Fibroblast of lung (primary cell): ENCODE data around the gene PTPRF. TPM values are rescaled to one million over a fixed set of nuclear protein-coding genes. Genes with fewer than 3 reads are reported as not detected.
A peak's percentile ranks its signal among the peaks of the same experiment; 100 is the strongest.

Experiments
- DNase-seq, 2 donors: peaks; one replicate each; pipeline versions ENCODE4 v3.0.0 to v3.0.0-alpha.2; 2010; ENCODE audit warnings: low read depth in 2 of 2
- H2AFZ ChIP-seq: 2 replicates; pipeline ENCODE4 v1.5.1; 2012; ENCODE audit warnings: low read length, control low read depth, inconsistent platforms
- H3K27ac ChIP-seq: 2 replicates; pipeline ENCODE4 v1.5.1; 2011; ENCODE audit warnings: low read length, control low read depth; ENCODE audit not compliant: insufficient read depth
- H3K27me3 ChIP-seq: 2 replicates; pipeline ENCODE4 v1.5.1; 2011; ENCODE audit warnings: mild to moderate bottlenecking, low read length; ENCODE audit not compliant: control insufficient read depth, insufficient read depth
- H3K36me3 ChIP-seq: 2 replicates; pipeline ENCODE4 v1.5.1; 2011; ENCODE audit warnings: low read length; ENCODE audit not compliant: control insufficient read depth, insufficient read depth
- H3K4me1 ChIP-seq: 2 replicates; pipeline ENCODE4 v1.5.1; 2011; ENCODE audit warnings: low read length; ENCODE audit not compliant: control insufficient read depth, insufficient read depth; ENCODE audit errors: extremely low read depth
- H3K4me2 ChIP-seq: 2 replicates; pipeline ENCODE4 v1.5.1; 2011; ENCODE audit warnings: low read length, control low read depth; ENCODE audit not compliant: insufficient read depth; ENCODE audit errors: extremely low read depth
- H3K4me3 ChIP-seq, 4 experiments: fragments of 200-600 bp in 1 of 4; sonication (generic) in 1 of 4; replicated peaks in 1 of 4; 2 replicates each; pipeline ENCODE4 v1.5.1; 2011 to 2016; ENCODE audit warnings: low read length in 4 of 4, low read depth in 3 of 4, mild to moderate bottlenecking in 3 of 4, control low read depth in 2 of 4, inconsistent platforms in 1 of 4, mixed read lengths in 1 of 4; ENCODE audit not compliant: insufficient read depth in 1 of 4; ENCODE audit errors: control extremely low read depth in 1 of 4
- H3K79me2 ChIP-seq: 2 replicates; pipeline ENCODE4 v1.5.1; 2012; ENCODE audit warnings: mild to moderate bottlenecking, low read length, inconsistent platforms; ENCODE audit not compliant: control insufficient read depth, insufficient read depth
- H3K9ac ChIP-seq: 2 replicates; pipeline ENCODE4 v1.5.1; 2011; ENCODE audit warnings: mild to moderate bottlenecking, low read length, control low read depth; ENCODE audit not compliant: insufficient read depth
- H3K9me3 ChIP-seq: 2 replicates; pipeline ENCODE4 v1.5.1; 2012; ENCODE audit warnings: low read depth, low read length; ENCODE audit not compliant: control insufficient read depth, insufficient read depth
- H4K20me1 ChIP-seq: 2 replicates; pipeline ENCODE4 v1.5.1; 2011; ENCODE audit warnings: low read length; ENCODE audit not compliant: control insufficient read depth, insufficient read depth; ENCODE audit errors: extremely low read depth
- CTCF ChIP-seq, 2 donors: IDR thresholded peaks in 1 of 2; conservative IDR thresholded peaks in 1 of 2; 1 replicate in 1 of 2; 2 replicates in 1 of 2; pipeline ENCODE4 v1.5.1; 2011 to 2012; ENCODE audit warnings: low read length in 2 of 2, control low read depth in 1 of 2, inconsistent platforms in 1 of 2, low read depth in 1 of 2, mild to moderate bottlenecking in 1 of 2
- EZH2 ChIP-seq: IDR thresholded peaks from 2 replicates; pipeline ENCODE4 v1.5.1; 2012; ENCODE audit warnings: low read length, control low read depth, mild to moderate bottlenecking; ENCODE audit errors: missing control alignments
- polyA minus RNA-seq: library from RNA; depleted of rRNA, polyadenylated mRNA; stranded (reverse); fragments of >200 nt; gene quantifications from 2 replicates; pipeline ENCODE4 v1.2.3, GENCODE V29; 2011; ENCODE audit warnings: low replicate concordance
- polyA plus RNA-seq, 2 donors: library from polyadenylated mRNA; depleted of rRNA in 1 of 2; stranded (reverse) in 1 of 2; unstranded in 1 of 2; fragments of >200 nt; gene quantifications; 2 replicates each; pipeline ENCODE4 v1.2.1, GENCODE V29; 2011 to 2012; ENCODE audit warnings: missing spikeins in 1 of 2
- total RNA-seq: library from RNA; depleted of rRNA; stranded (reverse); fragments of >200 nt; gene quantifications from 2 replicates; pipeline ENCODE4 v1.2.1, GENCODE V29; 2014

PTPRF gene
- total RNA-seq (23.9 and 45.2 TPM in 2 replicates), polyA plus RNA-seq (39.5 and 52.0 TPM in 2 replicates), polyA minus RNA-seq (242 and 244 TPM in 2 replicates)
- 48.9 and 75.8 TPM in 2 replicates for polyA plus RNA-seq (2012)

- no peaks in the 10 kb centered on the region for H3K36me3 ChIP-seq
- H3K9ac ChIP-seq, result peak within 1 kb of the TSS; percentile 62
- H4K20me1 ChIP-seq, result no peaks in the 10 kb centered on the region
- H3K27ac ChIP-seq, result peak within 1 kb of the TSS; percentile 19
- H3K4me1 ChIP-seq, result peaks cover 6% of the 10 kb centered on the region
- peak within 1 kb of the TSS; percentile 74 for H2AFZ ChIP-seq
- DNase-seq, result peak; percentile 39 to 52
- no peaks in the 10 kb centered on the region for H3K27me3 ChIP-seq
- TF ChIP-seq EZH2 (no peak), CTCF (conservative IDR thresholded peaks at IDR 0.05 in 1 of 2, IDR thresholded peaks at IDR 0.05 in 1 of 2; ENCODE audit: low read depth in 1 of 2, low read length in 2 of 2) (no peak)
- H3K4me2 ChIP-seq, result peak within 1 kb of the TSS; percentile 89
- H3K9me3 ChIP-seq, result no peaks in the 10 kb centered on the region
- peak within 1 kb of the TSS; percentile 62 to 81 (median 70) for H3K4me3 ChIP-seq
- peaks cover 4% of the 10 kb centered on the region for H3K79me2 ChIP-seq
Observed at GRCh38 chr1:43530483-43531106, at the start of gene PTPRF. PTPRF (plus strand) TSS chr1:43530883; CDS start chr1:43545076, 14,193 bp downstream.

DNA sequence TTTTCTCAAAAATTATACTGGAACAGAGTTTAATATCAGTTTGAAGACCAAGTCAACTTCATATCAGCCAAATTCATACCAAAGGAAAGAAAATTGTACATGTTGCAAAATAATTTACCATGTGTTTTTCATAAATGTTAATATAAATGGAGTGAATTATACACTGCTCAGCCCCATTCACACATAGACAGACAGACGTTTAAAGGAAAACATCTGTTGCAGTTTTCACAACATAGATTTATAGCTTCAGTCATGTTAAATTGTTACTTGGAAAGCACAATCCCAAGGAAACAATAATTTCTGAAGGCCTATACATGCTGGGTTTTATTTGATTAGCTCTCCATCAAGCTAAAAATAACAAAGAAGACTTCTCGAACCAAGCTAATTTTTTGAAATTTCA is 49.2 kb upstream of the PTPRF start:
- H2AFZ ChIP-seq, result no peak overlapping the region
- DNase-seq, result peak in 1 of 2 donors; percentile 62
- H3K4me1 ChIP-seq, result peaks cover 2% of the 10 kb centered on the region
- H4K20me1 ChIP-seq, result no peaks in the 10 kb centered on the region
- no peaks in the 10 kb centered on the region for H3K36me3 ChIP-seq
- H3K27ac ChIP-seq, result no peak overlapping the region
- no peaks in the 10 kb centered on the region for H3K27me3 ChIP-seq
- H3K79me2 ChIP-seq, result no peaks in the 10 kb centered on the region
- H3K4me3 ChIP-seq, result no peak overlapping the region
- H3K4me2 ChIP-seq, result no peak overlapping the region
- no peak overlapping the region for H3K9ac ChIP-seq
- TF ChIP-seq EZH2 (no peak), CTCF (conservative IDR thresholded peaks at IDR 0.05 in 1 of 2, IDR thresholded peaks at IDR 0.05 in 1 of 2; ENCODE audit: low read depth in 1 of 2, low read length in 2 of 2) (no peak)
- H3K9me3 ChIP-seq, result no peaks in the 10 kb centered on the region

GRCh38 chr1:43482215-43482614 is 48.5 kb upstream of the PTPRF start:
- H3K27me3 ChIP-seq, result no peaks in the 10 kb centered on the region
- H3K4me1 ChIP-seq, result no peaks in the 10 kb centered on the region
- no peak overlapping the region for H2AFZ ChIP-seq
- H3K9me3 ChIP-seq, result no peaks in the 10 kb centered on the region
- no peak overlapping the region for H3K27ac ChIP-seq
- TF ChIP-seq CTCF (conservative IDR thresholded peaks at IDR 0.05 in 1 of 2, IDR thresholded peaks at IDR 0.05 in 1 of 2; ENCODE audit: low read depth in 1 of 2, low read length in 2 of 2) (no peak), EZH2 (no peak)
- no peak overlapping the region for H3K4me3 ChIP-seq
- no peaks in the 10 kb centered on the region for H3K79me2 ChIP-seq
- H3K4me2 ChIP-seq, result peak overlapping the region; percentile 4
- DNase-seq, result peak in 1 of 2 donors; percentile 36
- H4K20me1 ChIP-seq, result no peaks in the 10 kb centered on the region
- no peak overlapping the region for H3K9ac ChIP-seq
- no peaks in the 10 kb centered on the region for H3K36me3 ChIP-seq
